ENCODE results near the gene PMEPA1. TPM values are rescaled to one million over a fixed set of nuclear protein-coding genes. Genes with fewer than 3 reads are reported as not detected.

The PMEPA1 gene
- total RNA-seq, 1 donor from 2014 or later = 26.9 TPM

DNA sequence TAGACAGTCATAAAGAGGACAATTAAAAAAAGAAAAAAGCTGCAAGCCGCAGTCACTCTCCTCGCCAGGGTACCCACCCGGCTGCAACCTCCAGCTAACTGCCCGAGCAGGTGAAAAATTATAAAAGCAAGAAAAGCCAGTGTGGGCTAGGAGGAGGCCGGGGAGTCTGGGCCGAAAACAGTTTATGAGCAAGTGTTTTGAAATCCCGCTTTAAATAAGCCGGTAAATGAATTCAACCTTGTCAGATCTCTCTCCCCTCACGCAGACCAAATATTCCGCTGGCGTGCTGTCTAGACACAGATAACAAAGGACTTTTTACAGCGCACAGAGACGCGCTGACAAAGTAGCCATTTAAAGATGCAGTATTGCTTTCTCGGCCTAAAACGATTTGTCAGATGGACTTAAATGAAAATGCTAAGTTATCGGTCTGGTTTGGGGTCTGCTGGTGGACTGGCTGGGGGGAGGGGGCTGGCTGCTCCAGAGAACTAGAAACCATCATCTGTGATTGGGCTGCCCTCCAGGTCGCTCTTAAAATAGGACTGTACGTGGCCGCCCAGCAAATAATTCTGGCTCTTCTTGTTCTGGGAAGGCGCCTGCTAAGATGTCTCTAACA, 24.6 kb downstream of the PMEPA1 start:
- no peaks in the 10 kb centered on the region for H3K36me3 ChIP-seq
- ATAC-seq = no peak
- no peak overlapping the region for H3K4me3 ChIP-seq
- no peaks in the 10 kb centered on the region for H3K9me3 ChIP-seq
- H3K27me3 ChIP-seq (ENCODE audit: low read depth) = no peaks in the 10 kb centered on the region
- no peak overlapping the region for H3K27ac ChIP-seq
- intact Hi-C loops (cut with DNase I) = no loop called here
- no peak for TF ChIP-seq CTCF (IDR thresholded peaks at IDR 0.05)
- no peaks in the 10 kb centered on the region for H3K4me1 ChIP-seq
- DNase-seq = no peak

GRCh38 chr20:57684808-57685140, 25.0 kb downstream of the PMEPA1 start:
- H3K4me1 ChIP-seq = no peaks in the 10 kb centered on the region
- H3K4me3 ChIP-seq = no peak overlapping the region
- intact Hi-C loops (cut with DNase I) = no loop called here
- no peak for TF ChIP-seq CTCF (IDR thresholded peaks at IDR 0.05)
- H3K9me3 ChIP-seq = no peaks in the 10 kb centered on the region
- DNase-seq (no peak), ATAC-seq (no peak)
- no peaks in the 10 kb centered on the region for H3K36me3 ChIP-seq
- no peak overlapping the region for H3K27ac ChIP-seq
- no peaks in the 10 kb centered on the region for H3K27me3 ChIP-seq (ENCODE audit: low read depth)

- ATAC-seq = no peak
Observed at GRCh38 chr20:57683881-57684807, 25.7 kb downstream of the PMEPA1 start.

GRCh38 chr20:57683287-57683686, 26.5 kb downstream of the PMEPA1 start:
- no peak overlapping the region for H3K27ac ChIP-seq
- no peaks in the 10 kb centered on the region for H3K27me3 ChIP-seq (ENCODE audit: low read depth)
- DNase-seq (no peak), ATAC-seq (no peak)
- H3K4me3 ChIP-seq = no peak overlapping the region
- no peaks in the 10 kb centered on the region for H3K36me3 ChIP-seq
- no peaks in the 10 kb centered on the region for H3K9me3 ChIP-seq
- no peaks in the 10 kb centered on the region for H3K4me1 ChIP-seq
- intact Hi-C loops (cut with DNase I) = no loop called here
- no peak for TF ChIP-seq CTCF (IDR thresholded peaks at IDR 0.05)

More at GRCh38 chr20:57683881-57684807, 25.7 kb downstream of the PMEPA1 start:
- Histone ChIP-seq H3K27me3 (ENCODE audit: low read depth) (no peaks in the 10 kb centered on the region), H3K4me1 (no peaks in the 10 kb centered on the region), H3K4me3 (no peak overlapping the region), H3K36me3 (no peaks in the 10 kb centered on the region), H3K9me3 (no peaks in the 10 kb centered on the region), H3K27ac (no peak overlapping the region)
- intact Hi-C loops (cut with DNase I) = no loop called here
- DNase-seq = no peak
- no peak for TF ChIP-seq CTCF (IDR thresholded peaks at IDR 0.05)

- Histone ChIP-seq H3K36me3 (no peaks in the 10 kb centered on the region), H3K4me3 (no peak overlapping the region), H3K27me3 (ENCODE audit: low read depth) (no peaks in the 10 kb centered on the region), H3K4me1 (peaks cover 5% of the 10 kb centered on the region), H3K27ac (no peak overlapping the region), H3K9me3 (no peaks in the 10 kb centered on the region)
- no peak for TF ChIP-seq CTCF (IDR thresholded peaks at IDR 0.05)
- DNase-seq = no peak
- intact Hi-C loops (cut with DNase I) = no loop called here
- ATAC-seq = no peak
Observed at GRCh38 chr20:57682184-57683101, 27.4 kb downstream of the PMEPA1 start.

All from lower lobe of right lung (tissue), 2 donors.